HepG2 (cell line): Measurements from ENCODE around the gene TANGO2.

Experiments used
- FOXM1 ChIP-seq: sonication (generic); formaldehyde crosslinking; IDR thresholded peaks from 2 replicates; pipeline ENCODE4 v1.5.0; 2020; ENCODE audit warnings: missing genetic modification reagents
- GZF1 ChIP-seq: sonication (generic); formaldehyde crosslinking; IDR thresholded peaks from 2 replicates; pipeline ENCODE4 v1.5.1; 2020; ENCODE audit warnings: mild to moderate bottlenecking, missing genetic modification reagents
- JUNB ChIP-seq: sonication (generic); formaldehyde crosslinking; IDR thresholded peaks from 2 replicates; pipeline ENCODE4 v1.8.0; 2022; ENCODE audit warnings: missing genetic modification reagents, mild to moderate bottlenecking, borderline replicate concordance
- TAF1 ChIP-seq: sonication (generic); formaldehyde crosslinking; IDR thresholded peaks from 2 replicates; pipeline ENCODE4 v1.4.0; 2020; ENCODE audit warnings: missing genetic modification reagents
- ZNF12 ChIP-seq: sonication (generic); formaldehyde crosslinking; IDR thresholded peaks from 2 replicates; pipeline ENCODE4 v1.5.0; 2020; ENCODE audit warnings: missing genetic modification reagents

DNA sequence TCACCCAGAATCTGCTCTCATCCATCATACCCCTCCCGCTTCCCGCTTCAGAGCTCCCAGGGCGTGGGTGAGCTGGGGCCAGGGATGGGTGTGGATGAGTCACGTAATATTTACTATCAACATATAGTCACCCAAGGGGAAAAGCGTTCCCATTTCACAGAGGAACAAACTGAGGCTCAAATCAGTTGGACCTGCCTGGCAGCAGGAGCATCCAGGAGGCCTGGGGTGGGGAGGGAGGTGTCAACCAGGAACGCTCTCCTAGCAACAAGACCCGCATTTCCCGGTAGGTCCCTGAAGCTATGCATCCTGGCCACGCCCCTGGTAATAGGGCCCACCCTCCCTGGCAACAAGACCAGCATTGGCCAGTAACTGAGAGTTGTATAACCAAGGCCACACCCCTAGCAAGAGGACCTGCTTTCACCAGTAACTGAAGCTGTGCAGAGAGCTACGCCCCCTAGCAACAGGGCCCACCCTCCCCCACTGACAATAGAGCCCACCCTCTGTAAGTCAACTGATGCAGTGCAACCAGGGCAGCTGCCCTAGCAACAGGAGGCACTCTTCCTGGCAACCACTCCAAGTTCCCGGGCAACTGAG lies 46.5 kb upstream of the TANGO2 start:
- TF ChIP-seq JUNB (no peak), TAF1 (CRISPR knock-in tag) (no peak), ZNF12 (no peak), GZF1 (CRISPR knock-in tag) (no peak), FOXM1 (CRISPR knock-in tag) (no peak)
